ENCODE measurements around the gene HOMEZ.

- TF ChIP-seq CTCF (IDR thresholded peaks at IDR 0.05) (no peak), EP300 (IDR thresholded peaks at IDR 0.05) (no peak), POLR2A (IDR thresholded peaks at IDR 0.05) (no peak), POLR2AphosphoS5 (IDR thresholded peaks at IDR 0.05) (no peak)
These were observed 42.9 kb downstream of the HOMEZ start for GRCh38 chr14:23243066-23243465.
